ENCODE data around the gene LRP3.

LRP3 gene

DNA sequence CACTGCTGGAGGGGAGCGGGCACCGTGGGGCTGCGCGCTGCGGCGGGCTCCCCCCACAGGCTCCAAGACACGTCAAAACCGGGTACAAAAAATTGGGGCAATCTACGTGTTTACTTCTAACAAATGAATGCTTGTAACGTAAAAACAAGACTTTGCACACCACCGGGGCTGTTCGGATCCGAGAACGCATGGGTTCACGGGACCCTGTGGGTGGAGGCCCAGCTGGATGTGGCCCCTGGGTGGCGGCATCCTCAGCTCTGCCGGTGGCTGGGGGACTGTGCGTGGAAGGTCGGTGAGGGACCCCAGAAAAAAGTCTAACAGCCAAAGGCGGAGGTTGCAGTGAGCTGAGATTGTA, 41.8 kb downstream of the LRP3 start:
- TF ChIP-seq FOXM1 (IDR thresholded peaks at IDR 0.05; ENCODE audit: borderline replicate concordance), result no peak
- TF ChIP-seq ELF4 (IDR thresholded peaks at IDR 0.05), result no peak
- no peak for TF ChIP-seq ZNF384 (IDR thresholded peaks at IDR 0.05)
- TF ChIP-seq FOXK2 (IDR thresholded peaks at IDR 0.05), result no peak
- no peak for TF ChIP-seq HDGF (IDR thresholded peaks at IDR 0.05; ENCODE audit: borderline replicate concordance)
- no peak for TF ChIP-seq L3MBTL2 (conservative IDR thresholded peaks at IDR 0.05)
- TF ChIP-seq LEF1 (IDR thresholded peaks at IDR 0.05; ENCODE audit: borderline replicate concordance), result no peak
- TF ChIP-seq, protein P1, sequence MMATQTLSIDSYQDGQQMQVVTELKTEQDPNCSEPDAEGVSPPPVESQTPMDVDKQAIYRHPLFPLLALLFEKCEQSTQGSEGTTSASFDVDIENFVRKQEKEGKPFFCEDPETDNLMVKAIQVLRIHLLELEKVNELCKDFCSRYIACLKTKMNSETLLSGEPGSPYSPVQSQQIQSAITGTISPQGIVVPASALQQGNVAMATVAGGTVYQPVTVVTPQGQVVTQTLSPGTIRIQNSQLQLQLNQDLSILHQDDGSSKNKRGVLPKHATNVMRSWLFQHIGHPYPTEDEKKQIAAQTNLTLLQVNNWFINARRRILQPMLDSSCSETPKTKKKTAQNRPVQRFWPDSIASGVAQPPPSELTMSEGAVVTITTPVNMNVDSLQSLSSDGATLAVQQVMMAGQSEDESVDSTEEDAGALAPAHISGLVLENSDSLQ (IDR thresholded peaks at IDR 0.05), result no peak
- no peak for TF ChIP-seq FOXA1 (IDR thresholded peaks at IDR 0.05)
- no peak for TF ChIP-seq CTBP1 (IDR thresholded peaks at IDR 0.05; ENCODE audit: borderline replicate concordance)
- TF ChIP-seq BHLHE40 (IDR thresholded peaks at IDR 0.05; ENCODE audit: borderline replicate concordance), result no peak
- no peak for TF ChIP-seq SUZ12 (IDR thresholded peaks at IDR 0.05)
- no peak for TF ChIP-seq TARDBP (IDR thresholded peaks at IDR 0.05)
- no peak for TF ChIP-seq ARNT (IDR thresholded peaks at IDR 0.05)
- no peak for TF ChIP-seq SP1 (IDR thresholded peaks at IDR 0.05)
- TF ChIP-seq NFRKB (IDR thresholded peaks at IDR 0.05), result no peak
- no peak for DNase-seq (ENCODE audit: extremely low spot score)
- POLR2A ChIA-PET, result no interaction called here
- CTCF ChIA-PET, result interaction anchor here (0.7 to 1.0 kb wide), 3 partner anchors 10 to 899 kb away, joined by 3 to 4 read pairs (median 3); partner anchors contain the start of gene CEBPA

DNA sequence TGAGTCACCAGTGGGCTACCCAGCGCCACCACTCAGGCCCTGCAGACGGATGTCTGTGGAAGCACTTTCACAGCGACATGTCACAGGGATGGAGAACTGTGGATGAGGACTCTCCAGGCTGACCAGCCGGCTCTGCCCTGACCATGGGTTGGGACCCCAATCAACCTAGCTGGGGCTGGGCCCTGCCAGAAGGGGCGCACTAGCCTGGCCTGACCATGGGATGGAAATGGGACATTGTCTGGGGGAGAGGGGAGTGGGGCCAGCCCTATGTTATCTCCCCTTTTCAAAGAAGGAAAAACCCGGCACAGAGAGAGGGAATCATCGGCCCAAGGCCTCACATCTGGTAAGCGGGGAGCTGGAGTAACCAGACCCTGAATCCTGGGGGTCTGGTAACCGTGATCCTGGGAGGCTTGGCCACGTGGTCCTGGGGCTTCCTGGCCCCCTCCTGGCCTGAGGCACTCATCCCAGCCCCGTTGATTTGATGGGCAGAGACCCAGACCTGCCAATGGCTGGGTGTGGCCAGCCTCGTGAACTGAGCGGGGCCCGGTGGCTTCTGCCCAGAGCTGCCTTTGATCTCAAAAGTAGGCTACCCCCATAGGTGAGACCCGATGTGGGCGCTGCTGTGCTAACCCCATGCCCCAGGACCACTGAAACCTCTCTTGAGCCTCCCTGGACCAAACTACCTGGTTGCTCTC, 42.7 kb downstream of the LRP3 start:
- POLR2A ChIA-PET, result no interaction called here
- no peak for DNase-seq (ENCODE audit: extremely low spot score)
- CTCF ChIA-PET, result no interaction called here
- TF ChIP-seq FOXM1 (IDR thresholded peaks at IDR 0.05; ENCODE audit: borderline replicate concordance) (no peak), ZNF384 (IDR thresholded peaks at IDR 0.05) (no peak), L3MBTL2 (conservative IDR thresholded peaks at IDR 0.05) (no peak), SUZ12 (IDR thresholded peaks at IDR 0.05) (no peak), SP1 (IDR thresholded peaks at IDR 0.05) (no peak), HDGF (IDR thresholded peaks at IDR 0.05; ENCODE audit: borderline replicate concordance) (no peak), BHLHE40 (IDR thresholded peaks at IDR 0.05; ENCODE audit: borderline replicate concordance) (no peak), TARDBP (IDR thresholded peaks at IDR 0.05) (no peak), FOXK2 (IDR thresholded peaks at IDR 0.05) (no peak), ELF4 (IDR thresholded peaks at IDR 0.05) (no peak), FOXA1 (IDR thresholded peaks at IDR 0.05) (no peak), ARNT (IDR thresholded peaks at IDR 0.05) (no peak), NFRKB (IDR thresholded peaks at IDR 0.05) (no peak), CTBP1 (IDR thresholded peaks at IDR 0.05; ENCODE audit: borderline replicate concordance) (no peak), LEF1 (IDR thresholded peaks at IDR 0.05; ENCODE audit: borderline replicate concordance) (no peak)
- TF ChIP-seq, protein P1 (IDR thresholded peaks at IDR 0.05), result no peak

DNA sequence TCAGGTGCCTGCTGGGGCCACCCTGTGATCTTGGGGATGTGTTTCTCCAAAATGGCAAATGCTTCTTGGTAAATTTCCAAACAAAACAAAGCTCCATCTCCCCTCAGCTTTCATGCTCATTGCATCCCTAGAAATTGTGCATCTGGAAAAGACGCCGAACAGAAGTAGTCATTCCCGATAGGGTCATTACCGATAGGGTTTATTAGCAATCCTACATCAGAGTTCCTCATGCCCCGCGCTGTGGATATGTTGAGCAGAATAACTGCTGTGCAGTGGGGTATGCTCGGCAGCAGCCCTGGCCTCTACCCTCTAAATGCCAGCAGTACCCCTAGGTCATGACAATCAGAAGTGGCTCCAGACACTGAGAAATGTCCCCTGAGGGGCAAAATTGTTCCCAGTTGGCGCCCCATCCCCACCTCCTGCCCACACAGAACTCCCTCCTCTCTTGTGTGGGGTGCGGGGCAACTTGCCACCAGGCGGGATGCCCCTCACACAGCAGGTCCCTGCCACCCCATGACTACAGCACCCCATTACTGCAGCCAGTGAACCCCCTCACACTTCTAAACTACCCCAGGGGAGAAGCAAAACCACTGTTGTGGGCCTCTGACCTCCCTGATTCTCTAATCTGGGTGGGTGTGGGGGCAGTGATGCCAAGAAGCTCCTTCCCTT, 44.5 kb downstream of the LRP3 start:
- ChIA-PET POLR2A (interaction anchor here (0.6 kb wide), 1 partner anchor 136 kb away, joined by 3 read pairs; no protein-coding TSS in a partner anchor), CTCF (no interaction called here)
- TF ChIP-seq, protein P1 (IDR thresholded peaks at IDR 0.05), result no peak
- TF ChIP-seq HDGF (IDR thresholded peaks at IDR 0.05; ENCODE audit: borderline replicate concordance) (no peak), TARDBP (IDR thresholded peaks at IDR 0.05) (no peak), L3MBTL2 (conservative IDR thresholded peaks at IDR 0.05) (no peak), CTBP1 (IDR thresholded peaks at IDR 0.05; ENCODE audit: borderline replicate concordance) (no peak), FOXM1 (IDR thresholded peaks at IDR 0.05; ENCODE audit: borderline replicate concordance) (no peak), ELF4 (IDR thresholded peaks at IDR 0.05) (no peak), SP1 (IDR thresholded peaks at IDR 0.05) (no peak), LEF1 (IDR thresholded peaks at IDR 0.05; ENCODE audit: borderline replicate concordance) (no peak), ARNT (IDR thresholded peaks at IDR 0.05) (no peak), SUZ12 (IDR thresholded peaks at IDR 0.05) (no peak), ZNF384 (IDR thresholded peaks at IDR 0.05) (no peak), BHLHE40 (IDR thresholded peaks at IDR 0.05; ENCODE audit: borderline replicate concordance) (no peak), FOXA1 (IDR thresholded peaks at IDR 0.05) (no peak), FOXK2 (IDR thresholded peaks at IDR 0.05) (no peak), NFRKB (IDR thresholded peaks at IDR 0.05) (no peak)
- DNase-seq (ENCODE audit: extremely low spot score), result no peak

DNA sequence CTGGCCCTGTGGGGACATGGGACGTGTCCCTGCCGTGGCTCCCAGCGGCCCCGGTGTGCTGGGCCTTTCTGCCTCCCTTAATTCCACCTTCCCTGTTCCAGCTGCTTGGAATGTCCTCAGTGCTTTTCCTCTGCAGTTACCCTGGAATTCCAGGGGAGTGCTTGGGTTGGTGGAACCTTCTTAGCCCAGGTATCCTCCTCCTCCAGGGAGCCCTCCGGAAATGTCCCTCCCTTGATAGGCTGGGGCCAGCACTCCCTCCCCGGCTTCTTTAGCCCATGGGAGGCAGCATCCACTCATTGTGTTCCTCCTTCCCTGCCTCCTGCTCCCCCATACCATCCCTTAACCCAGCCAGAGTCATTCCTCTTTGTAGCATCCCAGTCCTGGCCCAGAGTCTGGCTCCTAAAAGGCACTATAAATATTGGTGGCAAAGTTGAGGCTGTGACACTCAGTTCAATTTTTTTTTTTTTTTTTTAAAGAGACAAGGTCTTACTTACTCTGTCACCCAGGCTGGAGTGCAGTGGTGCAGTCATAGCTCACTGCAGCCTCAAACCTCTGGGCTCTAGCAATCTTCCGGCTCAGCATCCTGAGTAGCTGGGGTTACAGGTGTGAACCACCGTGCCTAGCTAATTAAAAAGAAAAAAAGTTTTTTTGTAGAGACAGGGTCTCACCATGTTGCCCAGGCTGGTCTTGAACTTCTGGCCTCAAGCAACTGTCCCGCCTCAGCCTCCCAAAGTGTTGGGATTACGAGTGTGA, 45.3 kb downstream of the LRP3 start:
- TF ChIP-seq L3MBTL2 (conservative IDR thresholded peaks at IDR 0.05) (no peak), FOXM1 (IDR thresholded peaks at IDR 0.05; ENCODE audit: borderline replicate concordance) (no peak)
- ChIA-PET CTCF (no interaction called here), POLR2A (no interaction called here)
- no peak for DNase-seq (ENCODE audit: extremely low spot score)

DNA sequence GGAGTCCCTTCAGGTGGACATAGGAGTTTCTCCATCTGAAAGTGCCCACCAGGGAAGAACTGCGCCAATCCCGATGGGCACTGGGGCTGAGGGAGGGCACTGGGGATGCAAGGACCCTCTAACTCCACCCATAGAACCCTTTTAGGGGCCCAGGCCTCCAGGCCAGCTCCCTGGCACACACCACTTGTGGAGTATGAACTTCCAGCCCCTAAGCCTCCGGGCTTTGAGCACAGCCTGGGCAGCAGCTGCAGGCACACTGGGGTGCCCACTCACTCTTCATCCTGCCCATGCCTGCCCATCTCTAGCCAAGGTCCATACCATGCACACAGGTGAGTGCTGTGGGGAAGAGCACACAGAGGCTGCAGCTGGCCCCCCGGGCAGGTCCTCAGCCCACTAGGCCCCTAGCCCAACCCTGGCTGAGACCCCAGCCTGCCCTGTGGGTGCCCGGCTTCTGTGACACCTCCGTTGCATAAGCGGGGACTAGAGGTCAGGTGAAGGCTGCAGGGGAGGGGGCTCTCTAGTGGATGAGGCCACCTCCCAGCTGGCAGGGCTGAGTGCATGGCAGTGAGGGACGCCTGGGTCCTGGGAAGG, 46.1 kb downstream of the LRP3 start:
- CTCF ChIA-PET, result no interaction called here
- DNase-seq (ENCODE audit: extremely low spot score), result no peak

More for the DNA sequence above, 46.1 kb downstream of the LRP3 start:
- POLR2A ChIA-PET, result no interaction called here
- TF ChIP-seq CTBP1 (IDR thresholded peaks at IDR 0.05; ENCODE audit: borderline replicate concordance) (no peak), SUZ12 (IDR thresholded peaks at IDR 0.05) (no peak), ELF4 (IDR thresholded peaks at IDR 0.05) (no peak)

Measured in HEK293T (cell line).